OCI-LY7 (cell line): Measurements from ENCODE around the gene ZMYM1. TPM values are rescaled to one million over a fixed set of nuclear protein-coding genes. Genes with fewer than 3 reads are reported as not detected.

Experiments
- BruUV-seq: library from RNA; stranded (reverse); fragments of 400-500 nt; replicated peaks from 2 replicates; lab custom pipeline; 2021; lab: Mats Ljungman, UMichigan
- CTCF ChIA-PET: fragments of 300-600 bp; sonication (Branson Sonifier 250); formaldehyde crosslinking; loops from one replicate; lab custom pipeline; 2022; ENCODE audit warnings: antibody characterized with exemption; ENCODE audit not compliant: unreplicated experiment; lab: Charles Lee
- POLR2A ChIA-PET: fragments of 300-600 bp; sonication (Branson Sonifier 250); formaldehyde crosslinking; loops from one replicate; lab custom pipeline; 2022; ENCODE audit warnings: antibody characterized with exemption; lab: Charles Lee
- DNase-seq: peaks from one replicate; pipeline ENCODE4 v3.0.0-alpha.2; 2015; ENCODE audit warnings: low spot score
- H2AFZ ChIP-seq: fragments of 200-600 bp; sonication (generic), shearing (Covaris generic); 2 replicates; pipeline ENCODE4 v1.6.1; 2014; ENCODE audit warnings: mild to moderate bottlenecking, antibody characterized with exemption, low read length, moderate library complexity
- H3K27ac ChIP-seq: fragments of 200-600 bp; sonication (generic); 2 replicates; pipeline ENCODE4 v1.5.1; 2014; ENCODE audit warnings: mixed run types, low read depth, mild to moderate bottlenecking, moderate library complexity, low read length, inconsistent platforms; ENCODE audit not compliant: poor library complexity, severe bottlenecking
- H3K36me3 ChIP-seq: fragments of 200-600 bp; sonication (generic); 2 replicates; pipeline ENCODE4 v1.6.1; 2014; ENCODE audit warnings: mild to moderate bottlenecking, antibody characterized with exemption, low read length, moderate library complexity, mixed read lengths; ENCODE audit not compliant: insufficient read depth
- H3K4me1 ChIP-seq: fragments of 200-600 bp; sonication (generic); 2 replicates; pipeline ENCODE4 v1.5.1; 2014; ENCODE audit warnings: mild to moderate bottlenecking, low read length; ENCODE audit not compliant: insufficient read depth, poor library complexity, severe bottlenecking
- H3K4me2 ChIP-seq: fragments of 200-600 bp; sonication (generic); 2 replicates; pipeline ENCODE4 v1.6.1; 2014; ENCODE audit warnings: mild to moderate bottlenecking, low read length
- H3K4me3 ChIP-seq: fragments of 200-600 bp; sonication (generic); 2 replicates; pipeline ENCODE4 v1.5.1; 2014; ENCODE audit warnings: mild to moderate bottlenecking, low read depth, low read length; ENCODE audit not compliant: poor library complexity, severe bottlenecking
- H3K79me2 ChIP-seq: fragments of 200-600 bp; sonication (generic); 2 replicates; pipeline ENCODE4 v1.6.1; 2016; ENCODE audit warnings: low read depth, mild to moderate bottlenecking, low read length, moderate library complexity, mixed read lengths; ENCODE audit not compliant: insufficient read depth
- H3K9me2 ChIP-seq: fragments of 200-600 bp; sonication (generic); 2 replicates; pipeline ENCODE4 v1.6.1; 2016; ENCODE audit warnings: mild to moderate bottlenecking, low read length, mixed read lengths; ENCODE audit not compliant: insufficient read depth
- H3K9me3 ChIP-seq: fragments of 200-600 bp; sonication (generic); 2 replicates; pipeline ENCODE4 v1.6.1; 2014; ENCODE audit warnings: mild to moderate bottlenecking, mixed run types, low read length, mixed read lengths
- H4K20me1 ChIP-seq: fragments of 200-600 bp; sonication (generic); 2 replicates; pipeline ENCODE4 v1.6.1; 2014; ENCODE audit warnings: mild to moderate bottlenecking, antibody characterized with exemption, low read length, moderate library complexity, mixed read lengths; ENCODE audit not compliant: insufficient read depth
- CTCF ChIP-seq: fragments of 200-600 bp; sonication (generic); conservative IDR thresholded peaks from 2 replicates; pipeline ENCODE4 v1.5.1; 2014; ENCODE audit warnings: mild to moderate bottlenecking, antibody characterized with exemption, low read length, moderate library complexity, mixed read lengths
- EZH2phosphoT487 ChIP-seq: fragments of 200-600 bp; sonication (generic); IDR thresholded peaks from 2 replicates; pipeline ENCODE4 v1.6.1; 2018; ENCODE audit warnings: low read depth, borderline replicate concordance, mild to moderate bottlenecking, mixed run types, antibody characterized with exemption, low read length, moderate library complexity, mixed read lengths
- intact Hi-C: fragments of 100-400 bp; cut with micrococcal nuclease; formaldehyde crosslinking; loops from one replicate; pipeline ENCODE4 v1.10.0; 2022; ENCODE audit not compliant: unreplicated experiment
- total RNA-seq, 2 experiments: library from RNA; depleted of rRNA in 1 of 2; stranded (reverse); fragments of >200 nt in 1 of 2; shearing (Covaris generic) in 1 of 2; gene quantifications; 2 replicates each; pipeline ENCODE4 v1.2.3, GENCODE V29; 2014 to 2022

The ZMYM1 gene
- total RNA-seq, 2 experiments from 2014 or later: 6.9 to 9.5 TPM

DNA sequence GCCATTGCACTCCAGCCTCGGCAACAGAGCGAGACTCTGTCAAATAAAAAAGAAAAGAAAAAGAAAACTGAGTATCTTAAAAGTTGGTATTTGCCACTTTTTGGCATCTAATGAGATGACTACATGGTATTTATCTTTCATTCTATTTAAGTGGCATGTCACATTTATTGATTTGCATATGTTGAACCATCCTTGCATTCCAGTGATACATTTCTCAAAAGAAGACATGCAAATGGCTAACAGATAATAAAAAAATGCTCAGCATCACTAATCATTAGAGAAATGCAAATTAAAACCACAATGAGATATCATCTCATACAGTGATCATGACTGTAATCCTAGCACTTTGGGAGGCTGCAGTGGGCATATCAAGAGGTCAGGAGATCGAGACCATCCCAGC lies 85.7 kb downstream of the ZMYM1 start:
- BruUV-seq: no TSS peak
- Histone ChIP-seq H3K36me3 (no peaks in the 10 kb centered on the region), H3K4me2 (no peak overlapping the region), H3K4me3 (no peak overlapping the region), H3K9me2 (no peaks in the 10 kb centered on the region), H3K27ac (no peak overlapping the region), H2AFZ (no peak overlapping the region), H4K20me1 (no peaks in the 10 kb centered on the region), H3K9me3 (0 out of 2 replicates have a peak, but pooled peaks cover 4% of the 10 kb centered on the region), H3K4me1 (no peaks in the 10 kb centered on the region), H3K79me2 (no peaks in the 10 kb centered on the region)
- ChIA-PET POLR2A (no interaction called here), CTCF (no interaction called here)
- intact Hi-C loops: no loop called here
- TF ChIP-seq EZH2phosphoT487 (no peak), CTCF (no peak)
- no peak for DNase-seq

Other genes with a start within 250 kb of the ZMYM1 start
- gene SMIM12, start 219.6 kb upstream of the ZMYM1 start, total RNA-seq (2014; rRNA removed; shearing (Covaris generic)): 36.3 and 44.3 TPM in 2 replicates
- 39.2 and 41.2 TPM in 2 replicates for gene SMIM12, start 219.6 kb upstream of the ZMYM1 start, total RNA-seq (2022)
- 0.47 and 0.64 TPM in 2 replicates for gene DLGAP3, start 149.7 kb upstream of the ZMYM1 start, total RNA-seq (2014; rRNA removed; shearing (Covaris generic))
- gene DLGAP3, start 149.7 kb upstream of the ZMYM1 start, total RNA-seq (2022): 0.42 and 0.44 TPM in 2 replicates
- gene TMEM35B, start 94.0 kb upstream of the ZMYM1 start, total RNA-seq (2014; rRNA removed; shearing (Covaris generic)): 15.5 and 16.5 TPM in 2 replicates
- gene TMEM35B, start 94.0 kb upstream of the ZMYM1 start, total RNA-seq (2022): 19.4 and 19.8 TPM in 2 replicates
- gene ZMYM6, start 47.4 kb upstream of the ZMYM1 start, total RNA-seq (2014; rRNA removed; shearing (Covaris generic)): 10.9 and 11.4 TPM in 2 replicates
- gene ZMYM6, start 47.4 kb upstream of the ZMYM1 start, total RNA-seq (2022): 24.2 and 30.5 TPM in 2 replicates
- 395 and 569 TPM in 2 replicates for gene SFPQ, start 113.8 kb downstream of the ZMYM1 start, total RNA-seq (2014; rRNA removed; shearing (Covaris generic))
- gene SFPQ, start 113.8 kb downstream of the ZMYM1 start, total RNA-seq (2022): 532 and 593 TPM in 2 replicates
- gene ZMYM4, start 189.3 kb downstream of the ZMYM1 start, total RNA-seq (2014; rRNA removed; shearing (Covaris generic)): 21.1 and 24.3 TPM in 2 replicates
- gene ZMYM4, start 189.3 kb downstream of the ZMYM1 start, total RNA-seq (2022): 43.8 and 54.3 TPM in 2 replicates